Measurements from ENCODE around the gene ATL2. TPM values are rescaled to one million over a fixed set of nuclear protein-coding genes. Genes with fewer than 3 reads are reported as not detected.

ATL2 gene
- total and polyA plus RNA-seq, 2 donors (not counting 3 experiments of a cell fraction or from before 2014, with no cell fraction given): 23.9 to 45.5 TPM

DNA sequence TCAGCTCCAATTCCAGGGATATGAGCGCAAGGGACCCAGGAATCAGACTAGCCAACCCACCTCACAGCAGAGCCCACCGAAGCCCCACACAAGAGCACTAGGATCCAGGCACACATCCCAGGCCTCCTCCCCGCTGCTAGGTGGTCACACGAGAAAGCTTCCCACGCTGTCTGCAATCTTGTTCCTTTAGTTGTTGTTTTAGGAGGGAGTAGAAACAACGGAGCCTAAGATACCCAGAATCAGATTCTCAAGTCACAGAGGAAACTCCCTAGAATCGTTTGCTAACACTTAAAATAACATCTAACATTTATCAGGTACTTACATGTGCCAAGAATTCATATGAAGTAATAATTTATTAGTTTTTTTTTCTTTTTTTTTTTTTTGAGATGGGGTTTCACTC, 9.7 kb upstream of the ATL2 start:
- ChIA-PET POLR2A (no interaction called here), CTCF (interaction anchor here (1.5 kb wide), 1 partner anchor 11 kb away, joined by 3 read pairs; no protein-coding TSS in a partner anchor)
- H3K36me3 ChIP-seq (ENCODE audit: control insufficient read depth in 2 of 2, extremely low read depth in 1 of 2, insufficient read depth in 2 of 2, low read length in 2 of 2): no peaks in the 10 kb centered on the region
- dilution Hi-C loops (cut with MboI; ENCODE audit: extremely low pct_ligation_motif_present, low sequenced_read_pairs) (no loop called here), intact Hi-C loops (cut with micrococcal nuclease) (no loop called here)
- DNase-seq (ENCODE audit: low read depth, low spot score) (no peak), FAIRE-seq (no peak)
- H3K4me2 ChIP-seq (ENCODE audit: insufficient read depth, low read length): no peak overlapping the region
- no TSS peak for BruUV-seq (replicated peaks)
- H3K9ac ChIP-seq (replicated peaks; ENCODE audit: extremely low read depth, insufficient read depth, low read length): no peak overlapping the region
- no peaks in the 10 kb centered on the region for H3K9me3 ChIP-seq (replicated peaks; ENCODE audit: control insufficient read depth, insufficient read depth, low read length)
- no peaks in the 10 kb centered on the region for H3K9me1 ChIP-seq (replicated peaks; ENCODE audit: control insufficient read depth, extremely low read depth, insufficient read depth, low read length)
- no peak for TF ChIP-seq EZH2 (IDR thresholded peaks at IDR 0.05; ENCODE audit: borderline replicate concordance, low read depth, low read length, severe bottlenecking)
- no peak for TF ChIP-seq FOS (IDR thresholded peaks at IDR 0.05; ENCODE audit: borderline replicate concordance, insufficient read depth, low read length)
- TF ChIP-seq GATA2 (IDR thresholded peaks at IDR 0.05; ENCODE audit: insufficient read depth, insufficient read length, low read depth, low read length): no peak
- TF ChIP-seq CTCF (IDR thresholded peaks at IDR 0.05; ENCODE audit: extremely low read depth in 1 of 2, insufficient read depth in 1 of 2, low read depth in 1 of 2, low read length in 2 of 2): no peak
- no peak for TF ChIP-seq POLR2AphosphoS5 (IDR thresholded peaks at IDR 0.05; ENCODE audit: insufficient read depth, low read depth, low read length)
- TF ChIP-seq MAX (IDR thresholded peaks at IDR 0.05; ENCODE audit: insufficient read depth, insufficient read length): no peak
- no peak for TF ChIP-seq MYC (IDR thresholded peaks at IDR 0.05; ENCODE audit: low read depth, low read length)
- TF ChIP-seq JUN (IDR thresholded peaks at IDR 0.05; ENCODE audit: borderline replicate concordance, insufficient read depth, insufficient read length, low read depth): no peak
- no peak for TF ChIP-seq POLR2A (IDR thresholded peaks at IDR 0.05; ENCODE audit: low read depth, low read length)
- no peaks in the 10 kb centered on the region for H4K20me1 ChIP-seq (replicated peaks; ENCODE audit: control insufficient read depth, extremely low read depth, insufficient read depth, low read length)
- no peaks in the 10 kb centered on the region for H3K4me1 ChIP-seq (ENCODE audit: control insufficient read depth, extremely low read depth, insufficient read depth, low read length)
- H2AFZ ChIP-seq (ENCODE audit: low read depth, low read length): no peak overlapping the region
- no peak overlapping the region for H3K4me3 ChIP-seq (replicated peaks in 1 of 3; ENCODE audit: insufficient read depth in 1 of 3, low read depth in 1 of 3, low read length in 3 of 3)
- H3K27ac ChIP-seq (ENCODE audit: insufficient read depth, low read depth, low read length): no peak overlapping the region
- peaks cover 2 to 4% of the 10 kb centered on the region in 2 experiments for H3K27me3 ChIP-seq (ENCODE audit: control insufficient read depth in 2 of 2, insufficient read depth in 2 of 2, low read length in 2 of 2)
- no peaks in the 10 kb centered on the region for H3K79me2 ChIP-seq (ENCODE audit: control insufficient read depth, insufficient read depth, low read length)
